Heart right ventricle (tissue), 16 donors: Measurements from ENCODE around the gene RPL27A. TPM values are rescaled to one million over a fixed set of nuclear protein-coding genes. Genes with fewer than 3 reads are reported as not detected.

Source experiments
- ATAC-seq, 8 donors: fragments of 200-7000 bp; cut with Tn5 transposase; one replicate each; pipeline ENCODE4 v1.9.1; 2020; ENCODE audit warnings: mild to moderate bottlenecking in 8 of 8, moderate library complexity in 8 of 8, moderate number of reproducible peaks in 1 of 8
- DNase-seq, 2 donors: peaks; one replicate each; pipeline ENCODE4 v3.0.0-alpha.2; 2020
- H3K27ac ChIP-seq, 10 donors: fragments of 200-600 bp; sonication (generic) in 2 of 10; one replicate each; pipeline versions ENCODE4 v1.5.0 to v1.8.0; 2020 to 2022; ENCODE audit warnings: mild to moderate bottlenecking in 3 of 10
- H3K27me3 ChIP-seq, 7 donors: fragments of 200-600 bp; one replicate each; pipeline ENCODE4 v1.8.0; 2021 to 2022; ENCODE audit warnings: mild to moderate bottlenecking in 2 of 7
- H3K36me3 ChIP-seq, 9 donors: fragments of 200-600 bp; sonication (generic) in 1 of 9; one replicate each; pipeline versions ENCODE4 v1.5.0 to v1.8.0; 2020 to 2022; ENCODE audit warnings: mild to moderate bottlenecking in 2 of 9
- H3K4me1 ChIP-seq, 9 donors: fragments of 200-600 bp; sonication (generic) in 1 of 9; one replicate each; pipeline versions ENCODE4 v1.5.0 to v1.8.0; 2020 to 2022; ENCODE audit warnings: mild to moderate bottlenecking in 4 of 9
- H3K4me3 ChIP-seq, 10 donors: fragments of 200-600 bp; sonication (generic) in 2 of 10; one replicate each; pipeline versions ENCODE4 v1.5.0 to v1.8.0; 2020 to 2022; ENCODE audit warnings: mild to moderate bottlenecking in 7 of 10, moderate library complexity in 2 of 10
- H3K9me3 ChIP-seq, 11 donors: fragments of 200-600 bp in 10 of 11; sonication (generic) in 2 of 11; one replicate each; pipeline versions ENCODE4 v1.5.0 to v1.8.0; 2013 to 2022; ENCODE audit warnings: mild to moderate bottlenecking in 2 of 11, control low read depth in 1 of 11, moderate library complexity in 1 of 11
- WGBS, 2 donors: extraction: QIAGEN DNeasy Blood & Tissue Kit; methylation state at CpG; one replicate each; pipeline ENCODE4 v1.1.7; 2013; ENCODE audit warnings: inconsistent platforms in 1 of 2; 5-methylcytosine and 5-hydroxymethylcytosine counted together
- intact Hi-C, 10 donors: fragments of 100-400 bp; cut with DNase I; formaldehyde crosslinking; loops; one replicate each; pipeline versions ENCODE4 v1.11.1 to v1.14.2; 2022
- polyA plus RNA-seq, 2 donors: library from polyadenylated mRNA; stranded (reverse); fragments of 200-250 nt; gene quantifications; one replicate each; pipeline ENCODE4 v1.2.3, GENCODE V29; 2013
- total RNA-seq, 10 donors: library from RNA; stranded (reverse); fragmentation: NEBNext Ultra II Directional in 3 of 10; extraction: Animal tissue kit (Norgen Biotek cat#: 25700) in 3 of 10; gene quantifications; one replicate each; pipeline versions ENCODE4 v1.2.1 to v1.2.4, GENCODE V29; 2021 to 2023
- TF ChIP-seq, protein P1 (sequence below), 9 donors: fragments of 200-600 bp; sonication (generic) in 2 of 9; IDR thresholded peaks; one replicate each; pipeline versions ENCODE4 v1.5.0 to v1.8.0; 2021 to 2022; ENCODE audit warnings: antibody characterized with exemption in 9 of 9, mild to moderate bottlenecking in 5 of 9, moderate library complexity in 1 of 9
- donor health status: Arrhythmogenic right ventricular cardiomyopathy.
- donor health status: ischemic (EF 13 %, LVEDD 7.1; RV severe dilation, severe dysfunction).
- donor health status: healthy with polysubstance abuse.
- donor health status: DM: no; HTN: yes; CAD: no.
- donor health status: DM: no; HTN: no; CAD: no.
- donor health status: ischemic (EF 25% LVEDD 6.9; RV normal size, moderate dysfunction).
- donor health status: ischemic (EF 25% LVEDD 5.7; RV mildly dilated, moderate dysfunction).
- donor health status: healthy.
- donor health status: DM: yes; HTN: yes; CAD: no.
- donor health status: Ischemic cardiomyopathy.
- donor health status: ischemic (EF 35%, LVEDD 5.7; RV mildly dilated, moderate dysfunction).
- donor health status: nonischemic (EF 11% LVEDD 7.7; RV severe dilation, severe dysfunction).
- donor health status: DM: yes; HTN: yes; CAD: no.
- donor health status: PGD.
- donor health status: ischemic (EF 29% LVEDD 5.4; RV normal size, mild dysfunction).
- donor health status: nonischemic (EF 23%, LVEDD 6.1; RV moderate dilation, normal function).

Gene RPL27A
- total and polyA plus RNA-seq, 12 donors, result 317 to 2,131 (median 429) TPM

DNA sequence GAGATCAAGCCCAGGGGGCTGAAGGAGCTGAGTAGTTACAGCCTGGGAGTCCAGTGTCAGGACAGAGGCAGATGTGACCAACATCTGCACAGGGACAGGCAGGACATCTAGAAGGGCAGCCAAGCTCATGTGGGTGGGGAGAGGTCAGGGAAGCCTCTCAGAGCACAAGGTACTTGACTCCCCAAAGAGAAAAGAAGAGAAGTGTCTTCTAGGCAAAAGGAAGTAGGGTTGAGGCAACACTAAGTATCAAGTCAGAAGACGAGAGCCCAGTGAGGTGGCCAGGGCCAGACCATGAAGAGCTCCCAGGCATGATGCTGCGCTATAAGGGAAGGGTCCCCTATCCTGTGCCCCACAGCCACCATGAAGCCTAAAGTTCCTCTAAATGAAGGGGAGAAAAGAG is 21.5 kb downstream of the RPL27A start:
- Histone ChIP-seq H3K36me3 (peaks cover 0 to 75% (median 8%) of the 10 kb centered on the region in 9 donors), H3K4me3 (no peak overlapping the region), H3K27me3 (no peaks in the 10 kb centered on the region), H3K9me3 (no peaks in the 10 kb centered on the region), H3K4me1 (peaks cover 22 to 60% (median 41%) of the 10 kb centered on the region in 9 donors), H3K27ac (no peak overlapping the region)
- ATAC-seq, result no peak
- intact Hi-C loops, result no loop called here
- no peak for DNase-seq
- 92 to 98% methylated on average over 2 of the region's 2 CpGs for WGBS, 2 donors
- TF ChIP-seq, protein P1, sequence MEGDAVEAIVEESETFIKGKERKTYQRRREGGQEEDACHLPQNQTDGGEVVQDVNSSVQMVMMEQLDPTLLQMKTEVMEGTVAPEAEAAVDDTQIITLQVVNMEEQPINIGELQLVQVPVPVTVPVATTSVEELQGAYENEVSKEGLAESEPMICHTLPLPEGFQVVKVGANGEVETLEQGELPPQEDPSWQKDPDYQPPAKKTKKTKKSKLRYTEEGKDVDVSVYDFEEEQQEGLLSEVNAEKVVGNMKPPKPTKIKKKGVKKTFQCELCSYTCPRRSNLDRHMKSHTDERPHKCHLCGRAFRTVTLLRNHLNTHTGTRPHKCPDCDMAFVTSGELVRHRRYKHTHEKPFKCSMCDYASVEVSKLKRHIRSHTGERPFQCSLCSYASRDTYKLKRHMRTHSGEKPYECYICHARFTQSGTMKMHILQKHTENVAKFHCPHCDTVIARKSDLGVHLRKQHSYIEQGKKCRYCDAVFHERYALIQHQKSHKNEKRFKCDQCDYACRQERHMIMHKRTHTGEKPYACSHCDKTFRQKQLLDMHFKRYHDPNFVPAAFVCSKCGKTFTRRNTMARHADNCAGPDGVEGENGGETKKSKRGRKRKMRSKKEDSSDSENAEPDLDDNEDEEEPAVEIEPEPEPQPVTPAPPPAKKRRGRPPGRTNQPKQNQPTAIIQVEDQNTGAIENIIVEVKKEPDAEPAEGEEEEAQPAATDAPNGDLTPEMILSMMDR (IDR thresholded peaks at IDR 0.05), result no peak

DNA sequence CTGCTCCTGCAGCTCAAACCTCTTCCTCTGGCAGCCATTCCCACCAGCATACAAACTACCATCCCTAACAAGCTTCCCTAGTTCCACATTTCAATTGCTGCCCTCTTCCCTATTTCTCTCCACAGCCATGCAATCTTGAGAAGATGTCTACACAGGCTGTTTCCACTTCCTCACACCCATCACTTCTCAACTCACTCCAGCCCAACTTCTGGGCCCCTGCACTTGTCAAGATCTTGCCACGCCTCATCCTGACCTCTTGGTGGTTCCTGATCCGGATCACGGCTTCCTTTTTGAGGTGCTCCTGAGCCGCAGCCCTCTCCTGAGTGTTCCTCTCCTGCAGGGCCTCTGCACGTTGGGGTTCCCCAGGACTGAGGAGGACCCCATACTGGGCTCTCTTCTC is 22.6 kb downstream of the RPL27A start:
- Histone ChIP-seq H3K27me3 (no peaks in the 10 kb centered on the region), H3K4me1 (peaks cover 24 to 60% (median 41%) of the 10 kb centered on the region in 9 donors), H3K9me3 (no peaks in the 10 kb centered on the region), H3K36me3 (peaks cover 0 to 65% (median 8%) of the 10 kb centered on the region in 9 donors), H3K27ac (peak overlapping the region in 2 of 10 donors; percentile 10 to 53), H3K4me3 (no peak overlapping the region)
- intact Hi-C loops, result loop anchor here in 2 of 10 donors (5.0 kb wide), 2 partner anchors 102 to 107 kb away; a partner anchor contains a TSS
- TF ChIP-seq, protein P1 (IDR thresholded peaks at IDR 0.05), result no peak
- ATAC-seq (no peak), DNase-seq (no peak)
- 88 to 97% methylated on average over 5 of the region's 5 CpGs for WGBS, 2 donors

DNA sequence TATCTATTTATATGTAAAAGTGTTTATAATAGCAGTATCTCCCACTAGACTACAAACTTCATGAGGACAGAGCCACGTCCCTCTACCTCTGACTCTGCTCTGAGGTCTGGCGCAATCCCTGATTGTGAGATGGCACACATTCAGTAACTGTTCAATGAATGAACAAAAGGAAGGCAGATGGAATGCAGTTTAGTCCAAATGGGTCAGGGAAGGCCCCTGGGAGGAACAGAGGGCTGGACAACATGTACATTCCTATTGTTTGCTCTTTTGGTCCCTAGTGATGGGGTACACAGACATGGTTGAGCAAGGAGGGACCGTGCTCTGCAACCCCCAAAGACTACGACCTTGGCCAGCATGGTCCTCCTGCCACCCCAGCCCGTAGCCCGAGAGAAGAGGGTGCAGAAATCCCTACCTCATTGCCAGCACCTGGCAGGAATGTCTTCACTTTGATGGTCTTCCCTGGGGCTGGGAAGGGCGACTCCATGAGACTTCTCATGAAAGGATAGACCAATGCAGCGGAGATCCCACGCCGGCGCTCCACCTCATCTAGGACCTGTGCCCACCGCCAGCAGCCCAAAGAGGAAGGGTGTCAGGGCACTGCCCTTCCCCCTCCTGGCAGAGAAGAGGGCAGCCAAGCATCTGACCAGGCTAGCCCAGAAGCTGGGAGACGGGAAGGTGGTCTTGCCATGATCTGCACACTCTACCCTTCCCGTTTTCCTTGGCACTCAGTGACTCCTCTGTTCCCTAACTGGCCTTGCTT is 24.3 kb downstream of the RPL27A start:
- ATAC-seq, result peak in 1 of 8 donors; percentile 1
- no peak overlapping the region for H3K4me3 ChIP-seq
- H3K36me3 ChIP-seq, result peaks cover 0 to 69% (median 8%) of the 10 kb centered on the region in 9 donors
- intact Hi-C loops, result loop anchor here in 2 of 10 donors (5.0 kb wide), 2 partner anchors 100 to 105 kb away; a partner anchor contains a TSS
- DNase-seq, result no peak
- 81 to 88% methylated on average over 14 of the region's 14 CpGs for WGBS, 2 donors
- TF ChIP-seq, protein P1 (IDR thresholded peaks at IDR 0.05), result no peak
- no peaks in the 10 kb centered on the region for H3K9me3 ChIP-seq
- H3K27ac ChIP-seq, result peak overlapping the region; percentile 27 to 89 (median 84)
- H3K4me1 ChIP-seq, result peaks cover 24 to 52% (median 35%) of the 10 kb centered on the region in 9 donors
- no peaks in the 10 kb centered on the region for H3K27me3 ChIP-seq

DNA sequence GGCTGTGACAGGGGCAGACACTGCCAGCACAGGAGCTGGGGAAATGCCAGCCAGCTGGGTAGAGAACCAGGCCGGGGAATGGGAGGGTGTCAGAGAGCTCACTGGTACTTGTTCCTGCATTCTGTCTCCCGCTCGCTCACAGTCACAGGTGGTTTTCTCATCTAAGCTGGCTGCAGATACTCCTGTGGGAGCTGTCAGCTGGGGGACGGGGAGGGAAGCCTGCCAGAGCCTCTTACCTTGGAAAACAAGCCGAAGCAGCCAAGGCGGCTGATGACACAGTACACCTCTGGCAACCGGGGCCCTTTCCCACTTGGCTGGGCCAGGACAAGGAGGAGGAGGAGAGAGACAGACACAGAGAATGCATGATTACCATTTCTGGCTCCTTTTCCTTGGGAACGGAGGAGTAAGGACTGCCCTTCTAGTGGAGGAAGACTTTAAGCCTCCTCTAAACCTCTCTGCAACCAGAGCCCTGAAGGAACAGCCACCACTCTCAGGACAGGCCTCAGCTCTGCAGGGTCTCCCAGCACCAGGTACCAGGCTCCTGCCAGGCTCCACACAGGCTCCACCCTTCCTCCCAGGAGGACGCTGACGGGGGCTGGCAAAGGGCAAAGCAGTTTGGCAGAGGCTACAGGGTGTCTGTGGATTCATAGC is 25.1 kb downstream of the RPL27A start:
- peaks cover 24 to 52% (median 35%) of the 10 kb centered on the region in 9 donors for H3K4me1 ChIP-seq
- no peak overlapping the region for H3K4me3 ChIP-seq
- ATAC-seq (peak; percentile 48 to 74 (median 66)), DNase-seq (peak; percentile 76 to 79)
- H3K9me3 ChIP-seq, result no peaks in the 10 kb centered on the region
- H3K27ac ChIP-seq, result peak overlapping the region; percentile 27 to 89 (median 84)
- WGBS, 2 donors, result 20 to 24% methylated on average over 10 of the region's 10 CpGs
- intact Hi-C loops, result loop anchor here in 2 of 10 donors (5.0 kb wide), 2 partner anchors 100 to 105 kb away; a partner anchor contains a TSS
- no peaks in the 10 kb centered on the region for H3K27me3 ChIP-seq
- H3K36me3 ChIP-seq, result peaks cover 0 to 69% (median 2%) of the 10 kb centered on the region in 9 donors
- TF ChIP-seq, protein P1 (IDR thresholded peaks at IDR 0.05), result no peak
